Suprapubic skin (tissue), 4 donors: ENCODE results near the gene PARP15.

Experiments used
- EP300 ChIP-seq: sonication (generic); formaldehyde crosslinking; IDR thresholded peaks from one replicate; pipeline ENCODE4 v1.6.1; 2017; ENCODE audit warnings: antibody characterized with exemption
- POLR2A ChIP-seq, 2 donors: fragments of 450-650 bp; IDR thresholded peaks; one replicate each; pipeline ENCODE4 v1.6.1; 2017; ENCODE audit warnings: antibody characterized with exemption in 2 of 2, mild to moderate bottlenecking in 2 of 2, moderate library complexity in 2 of 2
- POLR2AphosphoS5 ChIP-seq, 3 donors: sonication (generic); formaldehyde crosslinking; IDR thresholded peaks; one replicate each; pipeline ENCODE4 v1.6.1; 2017; ENCODE audit warnings: antibody characterized with exemption in 3 of 3
- TF ChIP-seq, protein P1 (sequence below), 2 donors: fragments of 200-600 bp in 1 of 2; fragments of 450-650 bp in 1 of 2; sonication (generic) in 1 of 2; IDR thresholded peaks; one replicate each; pipeline ENCODE4 v1.5.1; 2016 to 2019; ENCODE audit warnings: antibody characterized with exemption in 2 of 2, mild to moderate bottlenecking in 1 of 2, moderate library complexity in 1 of 2

DNA sequence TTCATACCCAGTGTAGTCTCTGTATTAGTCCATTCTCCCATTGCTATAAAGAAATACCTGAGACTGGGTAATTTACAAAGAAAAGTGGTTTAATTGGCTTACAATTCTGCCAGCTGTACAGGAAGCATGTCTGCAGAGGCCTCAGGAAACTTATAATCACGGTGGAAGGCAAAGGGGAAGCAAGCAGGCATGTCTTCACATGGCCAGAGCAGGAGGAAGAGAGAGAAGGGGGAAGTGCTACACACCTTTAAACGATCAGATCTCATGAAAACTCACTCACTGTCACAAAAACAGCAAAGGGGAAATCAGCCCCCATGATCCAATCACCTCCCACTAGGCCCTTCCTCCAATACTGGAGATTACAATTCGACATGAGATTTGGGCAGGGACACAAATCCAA lies 96.9 kb downstream of the PARP15 start:
- TF ChIP-seq, protein P1, sequence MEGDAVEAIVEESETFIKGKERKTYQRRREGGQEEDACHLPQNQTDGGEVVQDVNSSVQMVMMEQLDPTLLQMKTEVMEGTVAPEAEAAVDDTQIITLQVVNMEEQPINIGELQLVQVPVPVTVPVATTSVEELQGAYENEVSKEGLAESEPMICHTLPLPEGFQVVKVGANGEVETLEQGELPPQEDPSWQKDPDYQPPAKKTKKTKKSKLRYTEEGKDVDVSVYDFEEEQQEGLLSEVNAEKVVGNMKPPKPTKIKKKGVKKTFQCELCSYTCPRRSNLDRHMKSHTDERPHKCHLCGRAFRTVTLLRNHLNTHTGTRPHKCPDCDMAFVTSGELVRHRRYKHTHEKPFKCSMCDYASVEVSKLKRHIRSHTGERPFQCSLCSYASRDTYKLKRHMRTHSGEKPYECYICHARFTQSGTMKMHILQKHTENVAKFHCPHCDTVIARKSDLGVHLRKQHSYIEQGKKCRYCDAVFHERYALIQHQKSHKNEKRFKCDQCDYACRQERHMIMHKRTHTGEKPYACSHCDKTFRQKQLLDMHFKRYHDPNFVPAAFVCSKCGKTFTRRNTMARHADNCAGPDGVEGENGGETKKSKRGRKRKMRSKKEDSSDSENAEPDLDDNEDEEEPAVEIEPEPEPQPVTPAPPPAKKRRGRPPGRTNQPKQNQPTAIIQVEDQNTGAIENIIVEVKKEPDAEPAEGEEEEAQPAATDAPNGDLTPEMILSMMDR (IDR thresholded peaks at IDR 0.05) = no peak
- TF ChIP-seq POLR2A (IDR thresholded peaks at IDR 0.05) (no peak), EP300 (no peak), POLR2AphosphoS5 (IDR thresholded peaks at IDR 0.05) (no peak)
